H9 (cell line): ENCODE results near the gene CCDC138. TPM values are rescaled to one million over a fixed set of nuclear protein-coding genes. Genes with fewer than 3 reads are reported as not detected.

ENCODE experiments used
- DNase-seq: peaks from one replicate; pipeline ENCODE4 v3.0.0-alpha.2; 2017
- H2AFZ ChIP-seq: one replicate; pipeline ENCODE4 v1.6.1; 2013; ENCODE audit warnings: mild to moderate bottlenecking, low read length, control low read depth, moderate library complexity
- H2AK5ac ChIP-seq: 2 replicates; pipeline ENCODE4 v1.6.1; 2013; ENCODE audit warnings: low read length, control low read depth, mixed read lengths; ENCODE audit not compliant: insufficient read length
- H2BK120ac ChIP-seq: one replicate; pipeline ENCODE4 v1.6.1; 2013; ENCODE audit warnings: low read depth, mild to moderate bottlenecking, low read length, control low read depth, inconsistent platforms; ENCODE audit not compliant: poor library complexity, severe bottlenecking
- H2BK12ac ChIP-seq: 2 replicates; pipeline ENCODE4 v1.6.1; 2013; ENCODE audit warnings: low read length, control low read depth, mixed read lengths, low read depth; ENCODE audit not compliant: insufficient read length
- H2BK15ac ChIP-seq: 2 replicates; pipeline ENCODE4 v1.6.1; 2013; ENCODE audit warnings: low read depth, low read length, control low read depth
- H2BK20ac ChIP-seq: one replicate; pipeline ENCODE4 v1.6.1; 2013; ENCODE audit warnings: low read depth, mild to moderate bottlenecking, low read length, control low read depth, inconsistent platforms; ENCODE audit not compliant: poor library complexity, severe bottlenecking
- H2BK5ac ChIP-seq: 2 replicates; pipeline ENCODE4 v1.6.1; 2013; ENCODE audit warnings: low read length, control low read depth, mixed read lengths; ENCODE audit not compliant: insufficient read length
- H3K14ac ChIP-seq: 2 replicates; pipeline ENCODE4 v1.6.1; 2013; ENCODE audit warnings: low read length, control low read depth; ENCODE audit not compliant: insufficient read depth
- H3K18ac ChIP-seq: 2 replicates; pipeline ENCODE4 v1.6.1; 2013; ENCODE audit warnings: low read depth, mild to moderate bottlenecking, mixed read lengths, low read length, control low read depth; ENCODE audit not compliant: insufficient read length
- H3K23ac ChIP-seq: 2 replicates; pipeline ENCODE4 v1.6.1; 2013; ENCODE audit warnings: low read length, control low read depth, mixed read lengths, low read depth; ENCODE audit not compliant: insufficient read length
- H3K23me2 ChIP-seq: 2 replicates; pipeline ENCODE4 v1.6.1; 2013; ENCODE audit warnings: low read depth, mild to moderate bottlenecking, mixed read lengths, low read length, control low read depth; ENCODE audit not compliant: insufficient read length, poor library complexity, severe bottlenecking
- H3K27ac ChIP-seq: 2 replicates; pipeline ENCODE4 v1.5.1; 2013; ENCODE audit warnings: low read length, control low read depth, mixed read lengths, low read depth; ENCODE audit not compliant: insufficient read length
- H3K27me3 ChIP-seq: 2 replicates; pipeline ENCODE4 v1.6.1; 2013; ENCODE audit warnings: low read length, control low read depth, inconsistent platforms; ENCODE audit not compliant: insufficient read depth
- H3K4ac ChIP-seq: 2 replicates; pipeline ENCODE4 v1.6.1; 2013; ENCODE audit warnings: low read depth, mild to moderate bottlenecking, control low read depth, inconsistent platforms, low read length, moderate library complexity
- H3K4me1 ChIP-seq: 2 replicates; pipeline ENCODE4 v1.6.1; 2013; ENCODE audit warnings: low read length, control low read depth, inconsistent platforms; ENCODE audit not compliant: insufficient read depth
- H3K4me2 ChIP-seq: 2 replicates; pipeline ENCODE4 v1.6.1; 2013; ENCODE audit warnings: low read length, control low read depth, mixed read lengths; ENCODE audit not compliant: insufficient read length, insufficient read depth
- H3K56ac ChIP-seq: 2 replicates; pipeline ENCODE4 v1.6.1; 2013; ENCODE audit warnings: low read depth, mild to moderate bottlenecking, mixed read lengths, low read length, control low read depth; ENCODE audit not compliant: insufficient read length
- H3K79me1 ChIP-seq: 2 replicates; pipeline ENCODE4 v1.6.1; 2013; ENCODE audit warnings: low read depth, mild to moderate bottlenecking, moderate library complexity, low read length, control low read depth, inconsistent platforms; ENCODE audit not compliant: insufficient read depth, poor library complexity, severe bottlenecking
- H3K79me2 ChIP-seq: 2 replicates; pipeline ENCODE4 v1.6.1; 2013; ENCODE audit warnings: low read length, control low read depth, inconsistent platforms; ENCODE audit not compliant: insufficient read depth
- H3K9ac ChIP-seq: 2 replicates; pipeline ENCODE4 v1.6.1; 2013; ENCODE audit warnings: low read length, control low read depth, mixed read lengths; ENCODE audit not compliant: insufficient read length; ENCODE audit errors: extremely low read depth
- H3K9me3 ChIP-seq: one replicate; pipeline ENCODE4 v1.6.1; 2013; ENCODE audit warnings: low read depth, low read length, inconsistent platforms; ENCODE audit not compliant: control insufficient read depth
- H3T11ph ChIP-seq: one replicate; pipeline ENCODE4 v1.6.1; 2013; ENCODE audit warnings: mild to moderate bottlenecking, low read length, control low read depth, inconsistent platforms
- H4K20me1 ChIP-seq: one replicate; pipeline ENCODE4 v1.6.1; 2013; ENCODE audit not compliant: control insufficient read depth, insufficient read length, insufficient read depth
- H4K5ac ChIP-seq: 2 replicates; pipeline ENCODE4 v1.6.1; 2013; ENCODE audit warnings: low read depth, mild to moderate bottlenecking, mixed read lengths, low read length, control low read depth; ENCODE audit not compliant: insufficient read length
- H4K8ac ChIP-seq: replicated peaks from 2 replicates; pipeline ENCODE4 v1.6.1; 2013; ENCODE audit warnings: low read length, control low read depth, mixed read lengths, low read depth; ENCODE audit not compliant: insufficient read length
- H4K91ac ChIP-seq: 2 replicates; pipeline ENCODE4 v1.6.1; 2013; ENCODE audit warnings: low read depth, mild to moderate bottlenecking, moderate library complexity, mixed read lengths, low read length, control low read depth; ENCODE audit not compliant: insufficient read length
- H3K27ac Mint-ChIP-seq, 3 experiments: 2 replicates in 2 of 3; 3 replicates in 1 of 3; pipeline ENCODE4 v1.8.0; 2020 to 2021; ENCODE audit warnings: mixed read lengths in 3 of 3, mild to moderate bottlenecking in 1 of 3, moderate library complexity in 1 of 3
- H3K27me3 Mint-ChIP-seq: 2 replicates; pipeline ENCODE4 v1.8.0; 2021; ENCODE audit warnings: low read depth, mild to moderate bottlenecking, moderate library complexity, mixed read lengths
- H3K36me3 Mint-ChIP-seq, 3 experiments: 2 replicates in 2 of 3; 3 replicates in 1 of 3; pipeline ENCODE4 v1.8.0; 2020 to 2021; ENCODE audit warnings: low read depth in 3 of 3, mixed read lengths in 3 of 3; ENCODE audit not compliant: insufficient read depth in 1 of 3
- H3K4me1 Mint-ChIP-seq, 2 experiments: 2 replicates each; pipeline ENCODE4 v1.8.0; 2020; ENCODE audit warnings: mixed read lengths in 2 of 2
- H3K4me3 Mint-ChIP-seq, 2 experiments: 2 replicates in 1 of 2; 3 replicates in 1 of 2; pipeline ENCODE4 v1.8.0; 2020 to 2021; ENCODE audit warnings: mild to moderate bottlenecking in 2 of 2, mixed read lengths in 2 of 2, moderate library complexity in 1 of 2
- H3K9me3 Mint-ChIP-seq, 2 experiments: 2 replicates in 1 of 2; 3 replicates in 1 of 2; pipeline ENCODE4 v1.8.0; 2020; ENCODE audit warnings: mild to moderate bottlenecking in 2 of 2, mixed read lengths in 2 of 2, moderate library complexity in 1 of 2
- CTCF ChIP-seq: fragments of 200-600 bp; sonication (generic); conservative IDR thresholded peaks from 3 replicates; pipeline ENCODE4 v1.8.0; 2021; ENCODE audit warnings: antibody characterized with exemption, mild to moderate bottlenecking
- WGBS: extraction: QIAGEN DNeasy Blood & Tissue Kit; methylation state at CpG from one replicate; pipeline ENCODE4 v1.1.7; 2013; ENCODE audit warnings: missing lambda C conversion rate, low lambda C conversion rate, mixed read lengths; ENCODE audit not compliant: insufficient read length; ENCODE audit errors: extremely low coverage; 5-methylcytosine and 5-hydroxymethylcytosine counted together
- total RNA-seq: library from RNA; stranded (reverse); gene quantifications from 2 replicates; pipeline ENCODE4 v1.2.1, GENCODE V29; 2021

CCDC138 gene
- total RNA-seq, 1 experiment from 2014 or later, result 32.7 TPM

- Histone ChIP-seq H2BK120ac (no peak overlapping the region), H2AFZ (no peak overlapping the region), H3T11ph (no peak overlapping the region), H4K91ac (no peak overlapping the region), H3K27me3 (no peaks in the 10 kb centered on the region), H3K4ac (no peak overlapping the region), H3K18ac (no peak overlapping the region), H4K20me1 (no peaks in the 10 kb centered on the region), H3K56ac (no peak overlapping the region), H4K8ac (no peak overlapping the region), H3K27ac (no peak overlapping the region), H2AK5ac (no peak overlapping the region), H2BK5ac (no peak overlapping the region), H3K79me2 (no peaks in the 10 kb centered on the region), H3K23ac (no peak overlapping the region), H2BK15ac (no peak overlapping the region), H3K9ac (no peak overlapping the region), H3K4me1 (no peaks in the 10 kb centered on the region), H3K4me2 (no peak overlapping the region), H3K9me3 (no peaks in the 10 kb centered on the region), H3K79me1 (no peaks in the 10 kb centered on the region), H2BK12ac (no peak overlapping the region), H4K5ac (no peak overlapping the region), H2BK20ac (no peak overlapping the region), H3K14ac (no peak overlapping the region), H3K23me2 (no peaks in the 10 kb centered on the region)
- WGBS, result no CpG with 5 or more reads among the region's 15 CpGs
- Mint-ChIP-seq H3K36me3 (no peaks in the 10 kb centered on the region; a peak in 1 of 7 replicates), H3K27ac (0 out of 7 replicates have a peak overlapping the region, but pooled peaks of 1 of the 3 experiments have one; percentile 31), H3K4me1 (no peaks in the 10 kb centered on the region), H3K9me3 (no peaks in the 10 kb centered on the region), H3K27me3 (no peaks in the 10 kb centered on the region; the same call in 1 of the 2 replicates), H3K4me3 (no peak overlapping the region)
- DNase-seq, result peak; percentile 19
- no peak for TF ChIP-seq CTCF
Observed at GRCh38 chr2:108906403-108907077, 120.0 kb downstream of the CCDC138 start.
